ENCODE measurements around the gene LRRC75B.

The LRRC75B gene

GRCh38 chr22:24580276-24580675, 12.6 kb downstream of the LRRC75B start:
- DNase-seq (ENCODE audit: insufficient read length, low spot score) (no peak), FAIRE-seq (no peak)
- TF ChIP-seq PAX5 (IDR thresholded peaks at IDR 0.05; ENCODE audit: insufficient read depth, low read length, severe bottlenecking) = no peak
- TF ChIP-seq POU2F2 (IDR thresholded peaks at IDR 0.05; ENCODE audit: low read depth, low read length) = no peak
- TF ChIP-seq TAF1 (IDR thresholded peaks at IDR 0.05; ENCODE audit: low read depth, low read length) = no peak
- no peak for TF ChIP-seq POLR2A (IDR thresholded peaks at IDR 0.05; ENCODE audit: low read depth, low read length)
- no peak for TF ChIP-seq SPI1 (IDR thresholded peaks at IDR 0.05; ENCODE audit: low read depth, low read length)
- TF ChIP-seq POLR2AphosphoS5 (IDR thresholded peaks at IDR 0.05; ENCODE audit: low read depth, low read length) = no peak

GRCh38 chr22:24579258-24579601, 13.6 kb downstream of the LRRC75B start:
- TF ChIP-seq SPI1 (IDR thresholded peaks at IDR 0.05; ENCODE audit: low read depth, low read length) (no peak), PAX5 (IDR thresholded peaks at IDR 0.05; ENCODE audit: insufficient read depth, low read length, severe bottlenecking) (no peak), POU2F2 (IDR thresholded peaks at IDR 0.05; ENCODE audit: low read depth, low read length) (no peak), POLR2A (IDR thresholded peaks at IDR 0.05; ENCODE audit: low read depth, low read length) (no peak), TAF1 (IDR thresholded peaks at IDR 0.05; ENCODE audit: low read depth, low read length) (no peak), POLR2AphosphoS5 (IDR thresholded peaks at IDR 0.05; ENCODE audit: low read depth, low read length) (no peak)
- DNase-seq (ENCODE audit: insufficient read length, low spot score) = no peak
- FAIRE-seq = no peak

- no peak for FAIRE-seq
- DNase-seq (ENCODE audit: insufficient read length, low spot score) = no peak
- no peak; the same call in 1 of the 2 replicates for TF ChIP-seq POLR2AphosphoS5 (IDR thresholded peaks at IDR 0.05; ENCODE audit: low read depth, low read length)
- TF ChIP-seq POLR2A (IDR thresholded peaks at IDR 0.05; ENCODE audit: low read depth, low read length) = no peak
- TF ChIP-seq TAF1 (IDR thresholded peaks at IDR 0.05; ENCODE audit: low read depth, low read length) = no peak
- no peak for TF ChIP-seq POU2F2 (IDR thresholded peaks at IDR 0.05; ENCODE audit: low read depth, low read length)
- no peak for TF ChIP-seq SPI1 (IDR thresholded peaks at IDR 0.05; ENCODE audit: low read depth, low read length)
- TF ChIP-seq PAX5 (IDR thresholded peaks at IDR 0.05; ENCODE audit: insufficient read depth, low read length, severe bottlenecking) = no peak
Measured at GRCh38 chr22:24578355-24579257, 14.3 kb downstream of the LRRC75B start.

GRCh38 chr22:24576778-24577177, 16.1 kb downstream of the LRRC75B start:
- FAIRE-seq (no peak), DNase-seq (ENCODE audit: insufficient read length, low spot score) (no peak)
- no peak for TF ChIP-seq SPI1 (IDR thresholded peaks at IDR 0.05; ENCODE audit: low read depth, low read length)
- TF ChIP-seq TAF1 (IDR thresholded peaks at IDR 0.05; ENCODE audit: low read depth, low read length) = no peak
- TF ChIP-seq PAX5 (IDR thresholded peaks at IDR 0.05; ENCODE audit: insufficient read depth, low read length, severe bottlenecking) = no peak
- TF ChIP-seq POLR2A (IDR thresholded peaks at IDR 0.05; ENCODE audit: low read depth, low read length) = no peak
- TF ChIP-seq POU2F2 (IDR thresholded peaks at IDR 0.05; ENCODE audit: low read depth, low read length) = no peak
- no peak for TF ChIP-seq POLR2AphosphoS5 (IDR thresholded peaks at IDR 0.05; ENCODE audit: low read depth, low read length)

GRCh38 chr22:24571266-24571665, 21.6 kb downstream of the LRRC75B start:
- TF ChIP-seq POLR2AphosphoS5 (IDR thresholded peaks at IDR 0.05; ENCODE audit: low read depth, low read length) (no peak), SPI1 (IDR thresholded peaks at IDR 0.05; ENCODE audit: low read depth, low read length) (no peak), PAX5 (IDR thresholded peaks at IDR 0.05; ENCODE audit: insufficient read depth, low read length, severe bottlenecking) (no peak), POLR2A (IDR thresholded peaks at IDR 0.05; ENCODE audit: low read depth, low read length) (no peak), TAF1 (IDR thresholded peaks at IDR 0.05; ENCODE audit: low read depth, low read length) (no peak), POU2F2 (IDR thresholded peaks at IDR 0.05; ENCODE audit: low read depth, low read length) (no peak)
- DNase-seq (ENCODE audit: insufficient read length, low spot score) (no peak), FAIRE-seq (no peak)

GRCh38 chr22:24567668-24568067, 25.2 kb downstream of the LRRC75B start:
- FAIRE-seq (no peak), DNase-seq (ENCODE audit: insufficient read length, low spot score) (no peak)

GRCh38 chr22:24566899-24567511, 25.9 kb downstream of the LRRC75B start:
- no peak for FAIRE-seq
- no peak for TF ChIP-seq POU2F2 (IDR thresholded peaks at IDR 0.05; ENCODE audit: low read depth, low read length)
- no peak for TF ChIP-seq PAX5 (IDR thresholded peaks at IDR 0.05; ENCODE audit: insufficient read depth, low read length, severe bottlenecking)
- TF ChIP-seq SPI1 (IDR thresholded peaks at IDR 0.05; ENCODE audit: low read depth, low read length) = no peak
- TF ChIP-seq POLR2AphosphoS5 (IDR thresholded peaks at IDR 0.05; ENCODE audit: low read depth, low read length) = no peak
- no peak for TF ChIP-seq TAF1 (IDR thresholded peaks at IDR 0.05; ENCODE audit: low read depth, low read length)
- no peak for TF ChIP-seq POLR2A (IDR thresholded peaks at IDR 0.05; ENCODE audit: low read depth, low read length)
- DNase-seq (ENCODE audit: insufficient read length, low spot score) = no peak

More at GRCh38 chr22:24567668-24568067, 25.2 kb downstream of the LRRC75B start:
- TF ChIP-seq PAX5 (IDR thresholded peaks at IDR 0.05; ENCODE audit: insufficient read depth, low read length, severe bottlenecking) (no peak), POU2F2 (IDR thresholded peaks at IDR 0.05; ENCODE audit: low read depth, low read length) (no peak), POLR2A (IDR thresholded peaks at IDR 0.05; ENCODE audit: low read depth, low read length) (no peak), POLR2AphosphoS5 (IDR thresholded peaks at IDR 0.05; ENCODE audit: low read depth, low read length) (no peak), SPI1 (IDR thresholded peaks at IDR 0.05; ENCODE audit: low read depth, low read length) (no peak), TAF1 (IDR thresholded peaks at IDR 0.05; ENCODE audit: low read depth, low read length) (no peak)

GRCh38 chr22:24565077-24565476, 27.8 kb downstream of the LRRC75B start:
- no peak for FAIRE-seq
- no peak for TF ChIP-seq PAX5 (IDR thresholded peaks at IDR 0.05; ENCODE audit: insufficient read depth, low read length, severe bottlenecking)
- no peak for TF ChIP-seq TAF1 (IDR thresholded peaks at IDR 0.05; ENCODE audit: low read depth, low read length)
- no peak for DNase-seq (ENCODE audit: insufficient read length, low spot score)

GRCh38 chr22:24564376-24565058, 28.4 kb downstream of the LRRC75B start:
- FAIRE-seq (no peak), DNase-seq (ENCODE audit: insufficient read length, low spot score) (no peak)
- TF ChIP-seq POLR2AphosphoS5 (IDR thresholded peaks at IDR 0.05; ENCODE audit: low read depth, low read length) (no peak), POLR2A (IDR thresholded peaks at IDR 0.05; ENCODE audit: low read depth, low read length) (no peak)

Measured in GM12891 (cell line).